Fibroblast of skin of left biceps (primary cell): Measurements from ENCODE around the gene RAD51B.
A peak's percentile ranks its signal among the peaks of the same experiment; 100 is the strongest.
"Not testable (repeated sequence)": the region's sequence is repeated elsewhere in the genome, so short reads cannot be mapped to it uniquely, and the experiment has no call there.

ENCODE experiments used
- DNase-seq, 2 experiments: peaks; one replicate each; pipeline ENCODE4 v3.0.0-alpha.2; 2013; ENCODE audit warnings: low read depth in 2 of 2

RAD51B gene

DNA sequence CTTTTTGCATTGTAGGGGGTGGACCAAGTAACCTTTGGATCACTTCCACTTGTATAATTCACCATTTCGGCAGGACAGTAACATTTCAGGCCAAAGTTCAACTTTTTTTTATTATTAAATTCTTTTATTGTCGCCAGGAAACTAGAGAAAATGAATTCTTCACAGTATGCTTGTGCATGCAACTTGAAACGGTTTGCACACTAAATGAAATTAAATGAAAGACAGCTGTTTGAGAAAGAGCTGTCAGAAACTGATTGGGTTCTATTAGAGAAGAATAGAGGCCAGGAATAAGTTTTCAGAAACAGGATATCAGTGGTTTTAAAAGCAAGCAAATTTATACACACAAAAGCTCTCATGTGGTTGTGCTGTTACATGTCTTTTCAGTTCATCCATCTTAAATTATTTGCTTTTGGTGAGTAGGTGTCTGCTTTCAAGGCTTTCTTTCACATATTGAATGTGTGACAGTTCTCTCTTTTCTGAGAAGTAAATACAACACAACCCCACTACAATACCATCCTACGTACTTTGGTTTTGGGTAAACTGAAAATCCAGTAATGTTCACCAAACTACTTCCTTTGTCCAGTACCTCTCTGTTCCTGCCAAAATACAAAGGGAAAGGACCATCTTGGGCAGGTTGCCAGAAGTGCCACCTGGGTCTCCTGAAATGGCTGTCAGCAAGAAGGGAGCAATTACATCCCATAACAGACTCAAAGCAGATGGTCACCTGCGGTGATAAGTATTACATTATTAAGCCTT, 291.7 kb downstream of the RAD51B start:
- no peak for DNase-seq

DNA sequence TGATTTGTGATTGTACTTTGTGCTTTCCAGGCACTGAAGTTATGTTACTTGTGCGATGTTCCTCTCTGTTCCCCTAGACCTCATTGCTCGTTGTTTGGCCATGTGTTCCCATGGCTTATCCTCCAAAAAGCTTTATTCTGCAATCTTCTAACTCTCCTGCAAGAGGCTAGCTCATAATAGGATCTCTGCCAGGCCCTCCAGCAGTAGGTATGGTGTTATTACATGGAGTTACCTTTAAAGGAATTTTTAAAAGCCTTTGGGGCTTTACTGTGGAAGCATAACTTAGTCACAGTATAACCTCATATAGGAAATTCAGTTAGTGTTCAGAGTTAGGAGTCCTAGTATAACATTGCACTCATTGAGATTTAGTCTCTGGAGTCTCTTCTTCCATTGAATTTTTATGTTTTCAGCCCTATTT, 292.3 kb downstream of the RAD51B start:
- no peak for DNase-seq

DNA sequence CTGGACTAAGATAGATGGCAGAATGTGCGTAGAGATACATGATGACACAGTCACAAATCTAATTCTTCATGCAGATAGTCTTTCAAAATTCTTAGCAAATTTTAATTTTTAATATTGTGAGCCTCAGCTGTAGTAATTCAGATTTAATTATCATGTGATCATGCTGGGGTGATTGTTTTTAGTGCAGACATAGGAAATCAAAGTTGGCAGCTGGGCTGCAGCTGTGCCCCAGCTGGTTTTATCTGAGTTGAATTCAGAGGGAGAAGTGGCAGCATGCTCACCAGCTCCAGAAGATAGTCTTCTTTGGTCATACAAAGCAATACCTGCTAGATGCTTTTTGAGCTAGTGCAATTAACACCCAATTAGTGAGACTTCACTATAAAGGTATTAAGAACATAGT, 292.9 kb downstream of the RAD51B start:
- no peak for DNase-seq

DNA sequence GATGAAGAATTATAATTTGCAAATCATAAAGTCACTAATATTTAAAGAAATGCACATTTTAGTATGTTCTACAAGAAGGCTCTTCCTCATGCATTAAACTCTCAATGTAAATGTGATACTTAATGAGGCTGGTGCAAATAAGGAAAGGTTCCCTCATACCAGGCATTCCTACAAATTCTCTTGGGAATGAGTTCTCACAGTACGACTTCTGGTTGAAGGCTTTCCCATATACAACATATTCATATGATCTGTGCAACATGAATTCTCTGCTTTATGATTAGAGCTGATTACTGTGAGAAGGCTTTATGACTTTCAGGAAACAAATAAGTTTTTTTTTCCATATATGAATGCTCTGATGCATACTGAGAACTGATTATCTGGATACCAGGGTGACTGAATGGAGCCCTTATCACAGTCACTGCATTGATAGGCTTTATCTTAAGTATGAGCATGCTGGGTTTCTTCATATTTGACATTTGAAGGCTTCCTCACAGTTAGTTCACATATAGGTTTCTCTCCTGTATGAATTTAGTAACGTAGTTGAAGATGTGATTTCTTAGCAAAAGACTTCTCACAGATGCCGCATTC, 293.9 kb downstream of the RAD51B start:
- DNase-seq, result peak; percentile 68 to 70

DNA sequence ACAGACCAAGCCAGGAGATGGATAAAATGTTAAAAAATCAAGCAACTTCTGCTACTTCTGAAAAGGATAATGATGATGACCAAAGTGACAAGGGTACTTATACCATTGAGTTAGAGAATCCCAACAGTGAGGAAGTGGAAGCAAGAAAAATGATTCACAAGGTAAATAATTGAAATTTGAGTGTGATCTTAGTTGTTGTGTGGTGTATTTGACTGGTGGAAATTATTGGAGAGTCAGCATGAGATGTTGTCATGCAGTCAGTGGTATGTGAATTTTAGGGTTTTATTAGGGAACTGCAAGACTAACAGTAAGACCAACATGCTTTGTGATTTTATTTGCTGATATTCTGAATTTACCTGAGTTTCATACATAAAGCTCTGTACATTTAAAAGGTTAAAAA, 296.4 kb downstream of the RAD51B start:
- DNase-seq, result not testable (repeated sequence)

DNA sequence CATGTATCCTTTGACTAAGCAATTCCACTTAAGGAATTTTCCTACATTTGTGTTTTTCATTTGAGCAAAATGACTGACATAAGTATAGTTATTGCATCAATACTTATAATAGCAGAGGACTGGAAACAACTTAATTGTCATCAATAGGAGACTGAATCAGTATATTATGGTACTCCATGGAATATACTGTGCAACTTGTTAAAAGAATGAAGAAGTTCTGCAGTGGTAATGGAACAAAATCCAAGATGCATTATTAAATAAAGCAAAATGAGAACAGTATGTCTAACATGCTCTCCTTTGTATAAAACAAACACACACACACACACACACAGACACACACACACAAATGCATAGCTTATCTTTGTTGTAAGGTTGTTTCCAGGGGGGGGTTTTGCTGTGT, 303.1 kb downstream of the RAD51B start:
- no peak for DNase-seq

DNA sequence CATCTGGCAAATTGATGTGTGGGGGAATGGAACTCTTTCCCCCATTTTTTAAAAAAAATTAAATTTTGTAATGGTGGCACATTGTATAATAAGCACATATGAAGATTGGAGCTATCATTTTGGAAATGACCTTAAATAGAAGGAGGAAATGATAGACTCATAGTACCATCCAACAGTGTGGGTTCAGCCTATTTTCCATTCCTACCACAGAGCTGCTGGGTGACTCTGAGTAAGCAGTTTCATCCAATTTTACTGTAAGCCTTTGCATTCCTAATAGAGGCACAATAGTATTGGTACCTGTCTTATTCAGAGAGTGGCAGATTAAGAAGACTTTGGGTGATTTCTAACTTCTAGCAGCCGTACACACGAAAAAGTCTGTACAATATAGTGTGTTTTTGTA, 304.5 kb downstream of the RAD51B start:
- DNase-seq, result no peak

DNA sequence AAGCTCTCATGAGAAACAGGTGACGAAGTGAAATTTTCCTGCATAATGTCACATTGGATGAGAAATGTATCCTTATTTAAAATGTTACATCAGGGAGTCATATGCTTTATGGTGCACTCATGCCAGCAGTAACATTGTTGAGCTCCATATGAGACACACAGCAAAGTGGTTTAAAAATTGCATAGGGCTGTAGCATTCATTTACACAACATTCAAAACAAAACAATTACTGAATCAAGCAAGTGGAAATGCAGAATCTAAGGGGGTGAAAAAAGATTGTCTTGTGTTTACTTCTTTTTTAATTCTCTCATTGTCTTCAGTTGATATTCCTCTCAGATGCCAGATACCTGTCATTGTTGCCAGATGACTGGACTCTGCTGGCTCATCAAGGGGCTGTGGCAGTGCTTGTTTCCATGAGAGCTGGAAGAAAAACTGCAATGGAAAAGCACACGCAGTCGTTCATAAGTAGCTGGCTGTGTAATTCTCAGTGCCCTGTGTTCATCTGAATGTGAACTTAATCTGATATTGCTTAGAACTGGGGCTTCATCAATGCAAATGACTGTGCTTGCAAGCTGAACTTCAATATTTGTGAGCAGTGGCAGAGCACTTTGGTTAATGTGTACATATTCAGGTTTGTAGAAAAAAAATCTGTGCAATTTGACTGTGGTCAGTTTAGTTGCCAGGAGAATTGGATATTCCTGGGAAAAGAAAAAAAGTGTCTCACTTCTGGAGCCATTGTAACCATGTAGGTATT, 305.6 kb downstream of the RAD51B start:
- no peak for DNase-seq

DNA sequence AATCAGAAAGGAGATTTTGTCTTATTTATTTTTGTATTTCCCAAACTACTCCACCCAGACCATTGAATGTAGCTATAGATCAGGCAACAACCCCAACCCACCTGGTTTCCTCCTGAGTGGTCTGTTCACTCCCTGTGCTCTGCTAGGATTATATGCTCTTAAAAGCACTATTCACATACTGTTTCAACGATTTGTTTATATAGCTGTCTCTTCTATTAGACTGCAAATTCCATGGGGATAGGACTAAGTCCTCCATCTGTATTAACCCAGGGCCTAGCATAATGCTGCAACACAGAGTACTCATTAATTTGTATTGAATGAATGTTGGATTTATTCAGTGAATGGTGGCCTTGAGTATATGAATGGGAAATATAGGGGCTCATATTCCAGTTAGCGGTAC, 307.6 kb downstream of the RAD51B start:
- DNase-seq, result no peak

DNA sequence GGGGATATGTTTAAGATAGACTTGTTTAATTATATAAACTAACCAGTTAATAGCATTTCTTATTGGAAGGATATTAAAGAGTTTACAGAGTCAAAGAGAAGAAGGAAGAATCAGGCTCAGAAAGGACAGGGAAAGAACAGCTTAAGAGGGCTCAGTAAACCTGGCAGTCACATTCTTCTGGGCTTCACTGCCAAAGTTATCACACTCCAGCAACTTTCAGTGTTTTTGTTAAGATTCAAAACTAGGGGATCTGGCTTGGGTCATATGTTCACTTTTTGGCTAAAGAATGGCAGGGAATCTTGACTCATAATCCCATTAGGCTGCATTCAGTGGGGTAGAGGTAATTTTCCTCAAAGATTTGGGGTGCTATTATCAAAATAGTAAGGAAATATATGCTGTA, 312.3 kb downstream of the RAD51B start:
- no peak for DNase-seq

DNA sequence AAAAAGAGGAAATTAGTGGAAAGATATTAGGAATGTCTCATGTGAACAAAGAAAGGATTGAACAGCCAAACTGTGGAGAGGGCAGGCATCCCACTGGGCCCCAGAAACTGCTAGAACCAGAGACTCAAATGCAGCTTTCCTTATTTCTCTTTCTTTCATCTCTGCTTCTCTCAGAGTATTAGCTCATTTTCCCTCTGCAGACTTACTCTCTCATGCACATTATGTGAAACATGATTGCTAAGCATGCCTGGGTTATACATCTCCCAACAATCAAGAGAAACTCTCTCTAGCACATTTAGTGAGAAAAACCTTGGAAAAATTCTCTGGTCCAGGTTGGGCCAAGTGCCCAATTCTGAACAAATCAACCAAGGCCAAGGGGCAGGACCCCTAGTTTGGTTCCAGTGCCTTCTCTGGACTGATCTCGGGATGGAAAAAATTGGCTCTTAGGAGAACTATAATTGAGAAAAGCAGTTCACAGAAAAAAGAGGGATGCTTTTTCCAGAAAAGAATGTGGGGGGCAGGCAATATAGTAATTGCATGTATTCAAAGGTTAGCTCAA, 313.1 kb downstream of the RAD51B start:
- no peak for DNase-seq

DNA sequence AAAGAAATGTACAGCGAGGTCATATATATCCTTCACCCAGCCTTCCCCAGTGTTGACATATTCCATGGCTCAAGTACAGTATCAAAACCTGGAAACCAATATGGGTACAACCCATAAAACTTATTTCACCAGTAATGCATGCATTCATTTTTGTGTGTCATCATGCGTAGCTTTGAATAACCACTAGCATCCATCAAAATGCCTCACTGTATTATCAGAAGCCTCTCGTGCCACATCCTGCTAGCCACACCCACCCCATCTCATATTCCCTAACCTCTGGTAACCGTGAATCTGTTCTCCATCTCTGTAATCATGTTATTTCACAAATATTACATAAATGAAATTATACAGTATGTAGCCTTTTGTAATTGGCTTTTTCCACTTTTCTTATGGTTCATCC, 314.3 kb downstream of the RAD51B start:
- no peak for DNase-seq

DNA sequence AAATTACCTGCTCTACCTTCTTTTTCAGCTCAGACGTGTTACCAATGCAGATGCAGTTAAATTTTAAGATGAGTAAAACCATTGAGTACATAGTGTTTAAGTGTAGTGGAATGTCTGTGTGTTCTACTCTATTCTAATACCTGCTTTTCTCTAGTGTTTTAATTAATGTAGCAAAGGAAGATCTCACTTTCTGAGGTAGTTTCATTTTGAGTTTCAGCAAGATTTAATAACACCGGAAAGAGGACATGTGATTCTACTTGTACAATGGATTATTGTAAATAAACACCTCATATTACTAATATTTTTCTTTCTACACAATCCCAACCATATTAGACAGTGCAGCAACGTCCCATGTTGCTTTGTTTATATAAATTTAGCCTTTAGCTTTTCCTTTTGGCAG, 315.4 kb downstream of the RAD51B start:
- DNase-seq, result no peak

DNA sequence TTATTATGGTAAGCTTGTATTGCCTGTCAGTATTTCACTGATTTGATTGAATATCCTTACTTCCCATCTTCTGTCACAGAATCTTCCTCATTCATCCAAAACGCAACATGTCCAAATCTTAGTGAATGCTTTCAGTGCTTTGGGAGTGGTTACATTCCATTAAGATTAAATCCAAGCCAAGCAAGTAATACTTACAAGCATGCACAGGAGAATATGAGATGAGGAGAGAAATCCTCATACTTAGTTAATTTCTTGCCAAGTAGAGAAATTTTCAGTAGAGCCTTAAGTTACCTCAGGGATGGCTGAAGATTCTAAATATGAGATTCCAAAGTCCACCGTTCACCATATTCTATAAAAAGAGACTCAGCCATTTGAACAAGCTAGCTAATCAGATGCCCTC, 316.0 kb downstream of the RAD51B start:
- DNase-seq, result no peak

DNA sequence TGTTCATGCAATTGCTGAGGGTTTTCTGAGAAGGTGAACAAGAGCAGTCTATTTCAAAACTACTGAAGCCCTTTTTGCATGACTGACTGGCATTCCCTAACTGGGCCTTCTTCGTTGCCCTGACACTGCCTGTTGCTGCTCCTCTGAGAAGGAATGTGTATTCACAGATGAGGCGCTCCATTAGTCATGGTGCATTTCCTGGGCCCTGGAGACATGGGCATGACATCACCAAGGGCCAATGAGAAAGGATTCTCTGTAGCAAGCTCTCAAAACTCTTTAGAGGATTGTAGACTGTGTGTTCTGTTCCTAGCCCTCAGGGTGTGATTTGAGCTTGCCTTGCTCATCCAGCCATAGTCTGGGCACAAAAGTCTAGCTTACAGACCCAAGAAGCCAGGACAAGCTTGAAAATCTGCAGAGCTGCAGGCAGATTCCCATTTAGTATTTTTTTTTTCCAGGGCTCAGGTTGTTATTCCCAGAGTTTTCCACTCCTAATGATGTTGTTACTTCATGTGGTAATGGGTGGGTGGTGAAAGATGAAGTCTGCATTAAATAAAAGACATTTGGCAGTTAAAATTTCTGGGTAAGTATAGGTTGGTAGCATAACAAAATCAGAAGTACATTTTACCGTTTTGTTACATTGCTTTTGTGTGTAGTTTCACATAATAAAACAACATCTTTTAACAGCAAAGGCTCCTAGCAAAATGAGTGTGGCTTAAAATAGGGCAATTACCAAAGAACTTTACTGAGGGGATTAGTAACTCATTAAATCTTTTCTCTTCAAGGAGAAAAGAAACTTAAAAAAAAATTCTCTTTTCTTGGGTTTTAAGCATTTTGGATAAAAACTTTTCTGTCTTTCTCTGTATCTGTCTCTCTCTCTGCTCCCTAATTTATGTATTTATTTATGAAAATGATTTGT, 318.4 kb downstream of the RAD51B start:
- peak; percentile 66 to 71 for DNase-seq

DNA sequence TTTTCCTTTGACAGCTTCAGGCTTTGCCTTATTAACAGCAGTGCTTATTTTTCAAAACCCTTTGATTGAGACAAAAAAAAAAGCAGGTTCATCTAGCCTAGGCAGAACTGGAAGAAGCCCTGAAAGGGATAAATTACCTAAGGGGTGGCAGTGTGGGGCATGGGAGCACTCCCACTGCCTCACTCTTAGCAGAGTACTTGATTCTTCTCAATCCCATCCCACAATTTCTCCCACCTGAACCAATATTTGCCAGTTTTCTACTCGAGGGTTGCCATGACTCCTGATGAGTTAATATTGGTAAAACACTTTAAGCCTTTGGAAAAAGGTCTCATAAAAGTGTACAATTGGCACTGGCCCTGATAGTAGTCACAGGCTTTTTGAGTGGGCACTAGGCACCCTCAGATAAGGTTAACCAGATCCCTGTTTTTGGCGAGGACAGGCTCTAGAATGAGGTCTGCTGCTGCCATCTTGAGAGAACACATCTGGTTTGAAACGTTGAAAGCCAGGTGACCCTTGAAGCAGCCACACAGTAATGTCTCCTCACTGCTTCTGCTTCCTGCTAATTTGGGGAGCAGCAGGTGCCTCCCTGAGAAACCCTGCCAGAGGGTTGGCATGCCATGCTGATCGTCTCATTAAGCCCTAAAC, 320.0 kb downstream of the RAD51B start:
- no peak for DNase-seq

DNA sequence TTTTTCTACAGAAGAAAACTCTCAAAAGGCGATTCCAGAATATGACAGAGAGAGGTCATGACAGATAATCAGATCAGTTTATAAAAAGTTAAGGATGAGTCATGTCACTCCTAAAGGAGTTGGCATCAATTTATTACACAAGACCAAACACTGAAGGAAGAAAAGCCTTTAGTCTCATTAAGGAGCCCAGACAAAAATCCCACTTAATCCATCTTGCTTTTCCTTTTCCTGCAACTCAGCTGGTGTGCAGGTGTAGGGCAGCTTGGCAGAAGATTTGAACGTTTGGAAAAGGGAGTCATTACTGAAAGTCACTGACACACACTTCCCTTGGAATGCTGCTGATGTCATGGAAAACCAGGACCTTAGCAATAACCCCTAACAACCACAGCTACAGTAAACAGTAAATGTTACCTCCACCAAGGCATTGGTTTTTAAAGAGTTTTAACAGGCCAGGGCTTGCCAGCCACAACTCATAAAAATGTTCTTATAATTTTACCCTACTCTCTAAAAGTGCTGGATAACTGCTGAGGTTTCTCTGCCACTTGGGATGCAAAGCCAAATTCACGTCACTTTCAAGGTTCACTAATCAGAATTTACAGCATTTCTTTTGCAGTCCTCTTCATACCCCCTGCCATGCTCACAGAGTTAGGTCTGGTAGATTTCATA, 320.6 kb downstream of the RAD51B start:
- DNase-seq, result peak; percentile 92

DNA sequence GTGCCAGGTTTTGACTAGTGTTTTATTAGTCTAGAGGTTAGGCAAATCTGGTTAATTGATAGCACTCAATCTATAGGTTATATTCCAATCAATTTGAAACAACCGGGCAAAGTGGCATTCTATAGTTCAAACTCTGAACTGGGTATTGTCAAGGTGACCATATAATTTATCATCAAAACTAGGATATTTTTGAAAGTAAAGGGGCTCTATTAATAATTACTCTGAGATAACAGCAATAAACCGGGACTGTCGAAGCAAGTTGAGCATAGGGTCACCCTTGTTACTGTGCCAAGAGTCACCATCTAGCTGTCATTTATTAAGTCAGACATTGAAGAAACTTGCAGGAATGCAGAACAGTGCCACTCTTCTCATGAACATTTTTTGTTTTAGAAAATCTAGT, 321.2 kb downstream of the RAD51B start:
- no peak for DNase-seq

DNA sequence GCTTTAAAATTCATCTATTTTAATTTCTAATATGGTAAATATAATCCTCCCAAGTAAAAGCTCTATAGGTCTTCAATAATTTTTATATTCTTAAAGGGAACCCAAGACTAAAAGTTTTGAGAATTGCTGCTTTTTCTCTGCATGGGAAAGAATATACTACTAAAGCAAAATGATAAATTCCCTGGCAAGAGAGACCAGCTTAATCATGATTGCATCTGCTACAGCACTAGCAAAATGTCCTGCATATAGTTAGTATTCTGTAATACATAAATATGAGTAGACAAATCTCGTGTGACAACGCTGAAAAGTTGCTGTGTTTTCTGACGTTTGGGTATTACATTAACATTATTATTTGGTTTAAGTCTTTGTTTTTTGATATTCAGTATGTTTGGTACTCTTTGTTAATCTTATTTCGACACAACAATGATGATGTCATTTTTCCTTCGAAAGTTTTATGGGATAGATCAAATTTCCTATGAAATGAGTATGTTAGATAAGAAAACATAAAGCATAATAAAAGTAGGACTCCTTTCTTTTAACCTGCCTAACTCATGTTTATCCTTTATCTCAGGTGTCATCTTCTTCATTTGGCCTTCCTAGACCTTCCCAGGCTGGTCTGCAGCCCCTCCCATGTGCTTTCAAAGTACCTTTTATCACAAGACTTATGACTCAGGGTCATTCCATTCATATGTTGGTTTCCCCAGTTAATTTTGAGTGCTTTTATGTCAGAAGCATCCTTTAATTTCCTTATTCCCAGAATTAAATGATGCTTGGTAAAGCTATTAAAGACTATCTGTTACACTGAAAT, 321.9 kb downstream of the RAD51B start:
- DNase-seq, result no peak
